Stimulated activated CD4-positive, alpha-beta T cell treated with anti-CD3 and anti-CD28 coated beads, Interleukin-15, amount 100 ng/mL, for 1 hour (primary cell): ENCODE measurements around the gene SNAPC3.
"Not testable (repeated sequence)": the region's sequence is repeated elsewhere in the genome, so short reads cannot be mapped to it uniquely, and the experiment has no call there.

ENCODE experiments used
- DNase-seq, 2 donors: peaks; one replicate each; pipeline ENCODE4 v3.0.0-alpha.2; 2020; ENCODE audit warnings: low read depth in 1 of 2, low spot score in 1 of 2

SNAPC3 gene

DNA sequence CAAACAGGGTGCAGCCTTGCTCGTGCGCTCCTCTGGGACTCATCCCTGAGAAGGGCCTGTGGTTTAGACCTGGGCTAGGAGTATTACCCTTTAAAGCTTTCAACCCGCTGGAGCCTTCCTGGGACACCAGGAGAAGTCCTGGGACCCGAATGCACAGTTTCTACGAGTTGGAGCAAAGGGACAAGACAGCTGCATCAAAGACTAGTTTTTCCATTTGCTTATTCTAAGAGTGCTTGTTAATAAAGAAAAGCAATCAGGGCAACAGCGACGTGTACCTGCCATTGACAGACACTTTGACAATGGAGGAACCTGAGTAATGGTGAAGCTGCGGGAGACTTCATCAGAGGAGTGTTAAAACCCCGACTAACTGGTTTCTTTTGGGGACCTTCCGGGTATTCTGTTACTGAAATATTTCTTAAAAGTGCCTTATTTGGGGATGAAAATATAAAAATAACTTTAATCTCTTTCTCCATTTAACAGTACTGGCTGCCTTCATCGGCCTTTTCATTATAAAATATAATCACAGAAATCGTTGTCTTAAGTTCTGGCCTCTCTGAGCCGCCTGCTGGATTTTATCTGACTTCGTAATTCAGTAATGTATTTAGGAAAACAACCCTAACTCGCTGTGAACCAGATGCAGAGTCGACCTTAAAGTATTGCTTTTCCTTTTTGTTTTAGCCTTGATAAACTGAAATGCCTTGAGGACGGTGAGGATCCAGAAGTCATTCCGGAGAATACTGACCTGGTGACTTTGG, 732 bp downstream of the SNAPC3 start:
- no peak for DNase-seq

DNA sequence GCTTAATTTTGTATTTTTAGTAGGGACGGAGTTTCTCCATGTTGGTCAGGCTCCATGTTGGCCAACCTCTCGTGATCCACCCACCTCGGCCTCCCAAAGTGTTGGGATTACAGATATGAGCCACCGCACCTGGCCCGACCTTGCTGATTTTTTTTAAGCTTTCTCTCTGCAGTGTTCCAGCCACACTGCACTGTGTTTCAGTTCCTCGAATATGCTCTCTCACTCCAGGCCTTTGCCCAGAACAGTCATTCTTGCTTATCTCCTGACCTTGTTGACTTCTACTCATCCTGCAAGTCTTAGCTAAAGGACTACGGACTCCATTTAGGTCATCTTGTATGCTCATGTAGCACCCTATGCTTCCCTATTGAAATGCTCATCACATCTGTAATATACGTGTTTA, 3.3 kb downstream of the SNAPC3 start:
- DNase-seq, result no peak

DNA sequence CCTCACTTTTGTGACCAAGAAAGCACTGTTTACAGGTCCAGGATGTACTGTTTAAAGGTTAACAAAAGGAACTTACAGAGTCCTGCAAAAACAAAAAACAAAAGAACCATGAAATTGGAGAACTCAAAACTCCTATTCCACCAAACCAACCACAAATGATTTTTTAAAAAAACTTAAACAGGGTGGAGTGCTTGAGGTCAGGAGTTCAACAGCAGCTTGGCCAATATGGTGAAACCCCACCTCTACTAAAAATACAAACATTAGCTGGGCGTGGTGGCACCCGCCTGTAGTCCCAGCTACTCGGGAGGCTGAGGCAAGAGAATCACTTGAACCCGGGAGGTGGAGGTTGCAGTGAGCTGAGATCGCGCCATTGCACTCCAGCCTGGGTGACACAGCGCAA, 5.0 kb downstream of the SNAPC3 start:
- DNase-seq, result not testable (repeated sequence)

DNA sequence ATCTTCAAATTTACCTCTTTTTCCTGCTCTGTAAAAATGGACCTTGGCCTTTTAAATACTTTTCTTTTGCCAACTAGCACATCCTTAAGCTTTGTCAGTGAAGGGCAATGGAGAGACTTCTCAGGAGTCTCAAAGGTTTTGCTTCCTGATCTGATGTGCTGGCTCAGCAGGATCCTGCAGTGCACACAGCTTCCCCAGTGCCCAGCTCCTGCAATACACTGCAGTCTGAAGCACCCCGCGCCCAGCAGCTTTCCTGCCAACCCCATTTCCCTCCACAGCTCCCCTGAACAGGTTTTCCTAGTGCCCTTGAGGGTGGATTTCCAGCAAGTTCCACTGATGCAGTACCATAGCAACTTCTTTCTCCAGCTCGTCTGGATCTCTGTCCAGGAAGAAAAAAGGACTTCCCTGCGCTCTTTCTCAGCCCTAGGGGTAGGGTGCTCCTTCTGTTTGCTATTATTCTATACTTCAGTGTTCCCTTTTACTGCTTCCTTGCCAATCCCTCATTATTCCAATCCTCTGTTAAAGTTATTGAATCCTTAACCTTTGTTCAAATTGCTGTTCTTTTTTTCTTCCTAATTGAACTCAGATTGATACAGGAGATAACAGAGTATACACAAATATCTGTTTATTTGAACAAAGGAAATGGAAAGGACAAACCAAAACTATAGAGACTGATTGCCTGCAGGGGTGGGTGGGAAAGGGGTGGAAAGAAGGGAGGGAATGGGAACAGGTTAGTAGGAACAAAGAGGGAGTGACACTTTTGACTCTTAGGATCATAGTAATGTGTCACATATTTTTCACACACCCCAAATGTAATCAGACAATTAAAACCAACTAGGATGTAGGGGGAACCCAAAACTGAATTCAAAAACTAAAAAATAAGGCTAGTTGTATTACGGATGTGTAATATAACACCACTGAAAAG, 8.5 kb downstream of the SNAPC3 start:
- DNase-seq, result no peak

DNA sequence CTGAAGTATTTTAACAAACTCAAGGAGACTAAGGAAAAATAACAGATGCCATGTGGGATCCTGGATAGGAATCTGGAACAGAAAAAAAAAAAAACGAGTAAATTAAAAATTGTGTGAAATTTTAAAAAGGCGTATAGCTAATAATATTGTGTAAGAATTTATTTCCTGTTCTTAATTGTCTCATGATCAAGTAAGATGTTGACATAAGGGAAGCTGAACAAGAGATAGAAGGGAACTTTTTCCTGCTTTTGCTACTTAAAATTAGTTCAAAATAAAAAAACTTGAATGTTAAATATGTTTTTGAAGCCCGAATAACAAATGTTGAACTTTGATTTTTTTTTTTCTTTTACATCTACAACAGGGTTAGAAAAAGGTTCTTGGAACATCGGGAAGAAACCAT, 10.5 kb downstream of the SNAPC3 start:
- no peak for DNase-seq

DNA sequence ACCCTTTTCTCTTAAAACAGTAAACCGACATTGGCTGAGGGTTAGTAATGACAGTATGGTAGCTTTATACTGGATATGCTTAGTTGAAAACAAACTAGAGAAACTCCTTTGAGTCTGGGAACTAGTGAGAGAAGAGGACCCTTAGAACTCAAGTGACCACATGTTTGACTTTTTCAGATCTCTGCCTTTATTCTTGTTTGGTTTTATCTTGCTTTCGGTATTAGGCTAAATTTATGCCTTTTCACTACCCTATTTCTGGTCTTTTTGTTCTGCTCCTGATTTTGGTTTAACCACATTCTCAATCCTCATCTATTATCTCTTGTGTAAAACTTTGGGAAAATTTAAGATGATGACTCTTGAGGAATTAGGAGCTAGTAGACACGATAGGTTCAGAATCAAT, 11.0 kb downstream of the SNAPC3 start:
- no peak for DNase-seq

DNA sequence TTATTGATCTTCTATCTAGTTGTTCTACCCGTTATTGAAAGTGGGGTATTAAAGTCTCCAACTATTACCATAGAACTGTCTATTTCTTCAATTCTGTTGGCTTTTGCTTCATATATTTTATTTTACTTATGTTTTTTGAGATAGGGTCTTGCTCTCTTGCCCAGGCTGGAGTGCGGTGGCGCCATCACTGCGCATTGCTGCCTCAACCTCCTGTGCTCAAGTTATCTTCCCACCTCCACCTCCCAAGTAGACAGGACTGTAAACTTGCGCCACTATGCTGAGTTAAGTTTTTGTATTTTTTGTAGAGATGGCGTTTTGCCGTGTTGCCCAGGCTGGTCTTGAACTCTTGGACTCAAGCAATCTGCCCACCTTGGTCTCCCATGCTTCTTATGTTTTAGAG, 16.2 kb downstream of the SNAPC3 start:
- no peak for DNase-seq

DNA sequence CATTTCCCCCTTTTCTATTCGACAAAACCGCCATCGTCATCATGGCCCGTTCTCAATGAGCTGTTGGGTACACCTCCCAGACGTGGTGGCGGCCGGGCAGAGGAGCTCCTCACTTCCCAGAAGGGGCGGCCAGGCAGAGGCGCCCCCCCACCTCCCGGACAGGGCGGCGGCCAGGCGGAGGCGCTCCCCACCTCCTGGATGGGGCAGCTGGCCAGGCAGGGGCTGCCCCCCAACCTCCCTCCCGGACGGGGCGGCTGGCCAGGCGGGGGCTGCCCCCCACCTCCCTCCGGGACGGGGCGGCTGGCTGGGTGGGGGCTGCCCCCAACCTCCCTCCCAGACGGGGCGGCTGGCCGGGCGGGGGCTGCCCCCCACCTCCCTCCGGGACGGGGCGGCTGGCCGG, 19.2 kb downstream of the SNAPC3 start:
- not testable (repeated sequence) for DNase-seq

DNA sequence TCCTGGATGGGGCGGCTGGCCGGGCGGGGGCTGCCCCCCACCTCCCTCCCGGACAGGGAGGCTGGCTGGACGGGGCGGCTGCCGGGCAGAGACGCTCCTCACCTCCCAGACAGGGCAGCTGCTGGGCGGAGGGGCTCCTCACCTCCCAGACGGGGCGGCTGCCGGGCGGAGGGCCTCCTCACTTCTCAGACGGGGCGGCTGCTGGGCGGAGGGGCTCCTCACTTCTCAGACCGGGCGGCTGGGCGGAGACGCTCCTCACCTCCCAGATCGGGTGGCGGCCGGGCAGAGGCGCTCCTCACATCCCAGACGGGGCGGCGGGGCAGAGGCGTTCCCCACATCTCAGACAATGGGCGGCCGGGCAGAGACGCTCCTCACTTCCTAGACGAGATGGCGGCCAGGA, 19.6 kb downstream of the SNAPC3 start:
- not testable (repeated sequence) for DNase-seq

DNA sequence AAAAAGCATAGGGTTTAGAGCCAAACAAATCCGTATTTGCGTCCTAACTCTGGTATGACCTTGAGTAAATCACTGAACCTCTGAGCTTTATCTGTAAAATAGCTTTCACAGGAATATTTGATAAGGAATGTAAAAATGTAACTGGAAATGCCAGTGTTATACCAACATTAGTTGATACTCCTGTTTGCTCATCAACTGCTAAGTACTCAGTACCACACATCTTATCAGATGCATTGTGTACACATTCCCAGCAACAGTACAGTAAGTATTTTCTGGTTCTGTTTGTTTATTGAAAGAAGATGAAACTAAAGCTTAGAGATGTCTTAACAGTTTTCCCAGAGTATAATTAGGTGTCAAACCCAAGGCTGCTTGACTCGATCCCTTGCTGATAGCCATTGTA, 21.5 kb downstream of the SNAPC3 start:
- no peak for DNase-seq

DNA sequence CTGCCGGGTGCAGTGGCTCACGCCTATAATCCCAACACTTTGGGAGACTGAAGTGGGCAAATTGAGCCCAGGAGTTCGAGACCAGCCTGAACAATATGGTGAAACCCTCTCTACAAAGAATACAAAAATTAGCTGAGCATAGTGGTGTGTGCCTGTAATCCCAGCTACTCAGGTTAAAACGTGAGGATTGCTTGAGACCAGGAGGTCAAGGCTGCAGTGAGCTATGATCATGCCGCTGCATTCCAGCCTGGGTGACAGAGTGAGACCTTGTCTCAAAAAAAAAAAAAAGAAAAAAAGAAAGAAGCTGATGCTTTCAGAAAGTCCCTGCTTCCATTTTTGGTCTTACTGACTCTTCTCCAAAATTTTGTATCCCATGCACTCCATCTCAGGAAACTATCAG, 31.3 kb downstream of the SNAPC3 start:
- DNase-seq, result no peak

DNA sequence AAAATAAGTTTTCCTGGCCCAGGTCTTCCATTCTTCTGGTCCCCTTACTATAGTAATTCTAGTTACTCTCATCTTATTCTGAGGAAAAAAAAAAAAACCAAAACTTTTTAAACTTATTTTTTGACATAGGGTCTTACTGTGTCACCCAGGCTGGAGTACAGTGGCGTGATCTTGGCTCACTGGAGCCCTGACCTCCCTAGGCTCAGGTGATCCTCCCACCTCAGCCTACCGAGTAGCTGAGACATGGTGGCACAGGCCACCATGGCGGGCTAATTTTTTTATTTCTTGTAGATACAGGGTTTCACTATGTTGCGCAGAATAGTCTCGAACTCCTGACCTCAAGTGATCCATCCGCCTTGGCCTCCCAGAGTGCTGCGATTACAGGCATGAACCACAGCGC, 38.4 kb downstream of the SNAPC3 start:
- DNase-seq, result no peak

DNA sequence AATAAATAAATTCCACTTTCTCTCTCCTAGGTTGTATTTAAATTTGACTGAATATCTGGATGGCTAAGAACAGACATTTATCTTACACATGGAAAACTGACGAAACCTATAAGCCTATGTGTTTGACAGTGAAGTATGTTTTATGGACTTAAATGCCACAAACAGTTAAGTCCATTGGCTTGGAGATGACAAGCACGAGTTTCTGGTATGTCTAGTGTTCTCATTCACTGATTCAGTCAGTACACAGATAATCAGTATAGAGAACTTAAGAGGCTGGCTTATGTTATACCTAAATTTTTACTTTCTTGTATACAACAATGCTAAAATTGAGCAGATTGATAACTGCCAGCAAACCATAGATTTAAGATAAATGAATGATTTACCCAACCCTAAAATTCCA, 38.9 kb downstream of the SNAPC3 start:
- no peak for DNase-seq

DNA sequence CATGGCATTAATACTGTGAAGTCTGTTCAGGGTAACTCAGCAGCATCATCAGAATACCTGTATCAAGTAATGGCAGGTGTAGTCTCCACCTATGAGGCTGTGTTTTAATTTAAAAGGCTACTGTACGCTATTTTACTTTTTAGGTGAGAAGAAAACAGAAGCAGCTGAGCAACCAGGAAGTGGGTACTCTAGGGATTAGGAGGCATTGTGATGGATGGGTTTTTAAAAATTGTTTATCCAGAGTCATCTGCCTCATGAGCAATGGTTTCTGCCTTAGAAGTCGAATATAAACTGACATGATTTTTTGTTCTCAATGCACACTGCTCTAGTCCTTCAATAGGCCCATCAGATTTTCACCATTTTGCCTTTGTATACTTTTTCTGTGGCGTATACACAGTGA, 45.5 kb downstream of the SNAPC3 start:
- no peak for DNase-seq

DNA sequence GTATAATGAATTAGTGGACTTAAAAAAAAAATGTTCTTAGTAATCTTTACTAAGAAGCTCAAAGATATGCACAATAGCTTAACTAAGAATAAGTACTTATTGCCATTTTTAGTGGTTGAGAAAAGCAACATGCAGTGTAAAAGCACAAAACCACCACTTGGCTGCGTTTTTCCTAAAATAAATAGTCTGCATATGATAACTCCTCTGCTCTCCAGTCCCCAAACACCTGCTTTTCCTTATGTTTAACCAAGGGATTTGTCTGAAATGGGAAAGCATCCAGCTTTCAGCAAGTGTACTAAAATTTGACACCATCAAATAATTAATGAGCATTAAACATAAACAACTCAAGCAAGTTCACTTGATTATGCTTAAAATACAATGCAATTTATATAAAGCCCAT, 46.7 kb downstream of the SNAPC3 start:
- no peak for DNase-seq

DNA sequence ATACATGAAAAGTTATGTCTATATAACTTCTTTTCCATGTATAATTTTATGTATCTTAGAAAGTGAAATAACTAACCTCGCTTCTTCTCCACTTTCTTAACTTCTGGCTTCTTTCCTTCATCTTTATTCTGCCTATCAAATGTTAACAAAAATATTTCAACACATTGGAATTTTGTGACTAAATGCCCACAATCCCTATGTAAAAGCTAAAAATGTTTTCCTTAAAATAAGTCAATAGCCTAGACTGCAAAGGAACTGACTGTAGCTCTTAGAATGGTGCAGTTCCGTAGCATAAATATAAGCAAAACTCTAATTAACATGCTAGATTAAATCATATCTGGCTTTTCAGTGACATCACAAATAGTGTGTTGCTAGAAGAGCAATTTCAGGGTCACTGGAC, 47.2 kb downstream of the SNAPC3 start:
- DNase-seq, result no peak

DNA sequence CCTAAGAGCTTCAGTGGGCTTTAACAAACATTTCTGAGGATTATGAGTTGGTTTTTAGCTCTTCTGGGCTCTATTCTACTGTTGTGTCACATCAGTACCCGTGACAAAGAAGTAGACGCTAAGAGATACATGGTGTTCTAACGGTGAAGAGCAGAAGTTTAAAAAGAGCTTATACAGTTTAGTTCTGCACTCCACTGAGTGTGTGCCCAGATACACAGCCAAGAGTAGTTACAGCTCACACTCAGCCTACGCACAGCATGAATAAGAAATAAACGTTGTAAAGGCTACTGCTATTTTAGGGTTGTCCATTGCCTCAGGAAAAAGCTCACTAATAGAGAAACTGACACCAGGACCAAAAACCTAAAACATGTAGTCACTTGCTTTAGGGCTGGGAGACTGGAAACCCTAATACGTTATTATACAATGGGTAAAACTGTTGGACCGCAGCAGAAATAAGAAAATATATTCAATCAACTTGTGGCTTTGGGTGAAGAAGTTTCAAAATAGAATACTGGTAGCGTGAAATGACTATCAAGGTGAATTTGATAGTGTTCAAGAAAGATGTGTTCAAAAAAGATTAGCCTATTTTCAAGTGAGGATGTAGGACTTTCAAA, 53.4 kb downstream of the SNAPC3 start:
- DNase-seq, result no peak

DNA sequence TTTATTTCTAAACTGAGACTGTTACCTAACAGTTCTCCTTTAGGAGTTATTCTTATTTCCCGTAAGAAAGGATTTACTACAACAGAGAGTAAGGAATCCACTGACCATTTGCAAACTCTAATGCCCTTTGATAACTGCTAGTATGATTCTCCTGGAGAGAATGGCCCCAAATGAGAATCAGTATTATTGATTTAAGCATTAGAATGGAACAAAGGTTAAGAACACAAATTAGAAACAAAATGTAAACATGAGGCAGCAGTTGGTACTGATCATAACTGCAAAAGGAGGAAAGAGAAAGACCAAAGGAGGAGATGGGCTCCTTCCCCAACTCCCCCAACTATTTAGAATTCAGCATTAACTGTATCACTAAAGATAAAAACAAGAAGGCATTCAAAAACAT, 57.4 kb downstream of the SNAPC3 start:
- no peak for DNase-seq

DNA sequence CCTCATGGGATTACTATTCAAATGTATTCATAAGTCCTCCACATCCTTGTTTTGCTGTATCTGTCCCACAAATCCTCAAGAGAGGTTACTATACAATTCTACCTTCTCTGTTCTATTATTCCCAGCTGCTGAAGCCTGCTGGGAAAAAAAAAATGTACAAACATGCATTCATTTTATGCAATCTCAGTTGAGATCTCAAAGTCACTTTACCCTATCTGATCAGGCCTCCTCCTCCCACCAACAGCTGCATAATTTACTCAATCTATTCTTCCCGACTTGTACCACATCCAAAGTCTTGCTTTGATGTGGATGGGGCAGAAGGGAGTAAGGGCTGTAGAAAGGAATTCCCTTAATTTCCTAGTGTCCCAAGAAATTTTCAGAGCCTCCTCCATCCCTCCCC, 59.5 kb downstream of the SNAPC3 start:
- no peak for DNase-seq

DNA sequence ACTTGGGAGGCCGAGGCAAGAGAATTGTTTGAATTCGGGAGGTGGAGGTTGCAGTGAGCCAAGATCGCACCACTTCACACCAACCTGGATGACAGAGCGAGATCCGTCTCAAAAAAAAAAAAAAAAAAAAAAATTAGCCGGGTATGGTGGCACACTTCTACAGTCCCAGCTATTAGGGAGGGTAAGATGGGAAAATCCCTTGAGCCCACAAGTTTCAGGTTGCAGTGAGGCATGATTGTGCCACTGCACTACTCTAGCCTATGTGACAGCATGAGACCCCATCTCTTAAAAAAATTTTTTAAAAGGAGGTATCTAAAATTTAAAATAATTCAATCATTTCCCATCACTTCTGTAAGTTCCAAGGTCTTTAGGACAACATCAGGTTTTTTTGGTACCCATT, 62.1 kb downstream of the SNAPC3 start:
- DNase-seq, result no peak

DNA sequence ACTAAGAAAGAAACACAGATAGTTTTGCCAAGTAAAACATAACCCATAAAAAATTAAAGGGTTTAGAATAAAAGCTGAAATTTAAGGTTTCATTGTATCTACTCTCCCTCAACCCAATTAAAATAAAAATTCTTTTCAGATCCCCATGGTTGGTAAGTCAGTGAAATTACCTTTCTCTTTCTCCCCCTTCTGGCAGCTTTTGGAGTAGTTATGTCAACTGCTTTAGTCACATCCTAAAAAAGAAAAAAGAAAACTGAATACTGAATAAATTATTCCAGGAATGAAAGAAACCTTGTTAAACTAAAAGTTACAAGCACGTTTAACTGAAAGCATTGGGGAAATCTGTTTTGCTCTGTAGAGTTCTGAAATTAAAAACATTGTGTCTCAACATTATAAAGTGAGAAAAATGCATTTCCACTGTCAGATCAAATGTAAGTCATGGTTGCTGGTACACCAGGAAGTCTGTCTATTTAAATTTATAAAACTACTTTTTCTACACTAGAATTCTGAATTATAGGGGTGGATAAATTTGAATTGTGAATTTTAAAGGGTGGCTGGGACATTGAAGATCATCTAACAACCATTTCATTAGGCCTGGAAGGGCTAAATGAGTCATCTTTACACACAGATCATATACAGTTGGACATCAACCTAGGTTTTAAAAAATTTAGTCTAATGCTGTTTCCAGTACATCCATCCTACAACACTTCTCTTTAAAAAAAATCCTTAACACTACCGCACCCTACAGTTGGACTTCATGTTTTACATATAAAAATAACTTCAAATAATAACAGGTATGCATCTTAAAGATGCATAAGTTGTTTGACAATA, 63.4 kb downstream of the SNAPC3 start:
- DNase-seq, result no peak
